ENCODE results near the gene XPR1. TPM values are rescaled to one million over a fixed set of nuclear protein-coding genes. Genes with fewer than 3 reads are reported as not detected.

XPR1 gene
- total and polyA plus RNA-seq, 2 experiments from 2014 or later, result 4.9 to 15.6 TPM

GRCh38 chr1:180603223-180603849 lies 28.5 kb upstream of the XPR1 start:
- no peak for DNase-seq

GRCh38 chr1:180603850-180604226 lies 28.0 kb upstream of the XPR1 start:
- H4K20me1 ChIP-seq (ENCODE audit: insufficient read depth), result no peaks in the 10 kb centered on the region
- H3K9me3 ChIP-seq (ENCODE audit: low read depth), result no peaks in the 10 kb centered on the region
- DNase-seq, result no peak
- no peaks in the 10 kb centered on the region for H3K4me1 ChIP-seq (ENCODE audit: insufficient read depth)
- no peaks in the 10 kb centered on the region for H3K79me2 ChIP-seq (ENCODE audit: insufficient read depth)
- 20 to 21% methylated on average over 2 of the region's 2 CpGs for WGBS, 2 experiments (ENCODE audit: low coverage in 1 of 2, low lambda C conversion rate in 2 of 2, missing lambda C conversion rate in 2 of 2)
- H3K27ac ChIP-seq, result no peak overlapping the region
- H3K36me3 ChIP-seq (ENCODE audit: low read depth), result no peaks in the 10 kb centered on the region
- in situ Hi-C loops (cut with MboI), result no loop called here
- H2AFZ ChIP-seq, result no peak overlapping the region
- TF ChIP-seq EZH2phosphoT487 (IDR thresholded peaks at IDR 0.05; ENCODE audit: insufficient read depth, low read depth), result no peak
- no peak for TF ChIP-seq EZH2 (IDR thresholded peaks at IDR 0.05; ENCODE audit: insufficient read depth, poor library complexity, severe bottlenecking)
- no peaks in the 10 kb centered on the region for H3F3A ChIP-seq (ENCODE audit: insufficient read depth)
- H3K9me2 ChIP-seq (ENCODE audit: insufficient read depth), result peaks cover 3% of the 10 kb centered on the region; the same call in 1 of the 2 replicates
- no peak overlapping the region for H3K4me2 ChIP-seq (ENCODE audit: unreplicated experiment)
- no peak overlapping the region for H3K4me3 ChIP-seq
- no peak overlapping the region for H3K9ac ChIP-seq
- H3K27me3 ChIP-seq (replicated peaks; ENCODE audit: insufficient read depth), result 0 out of 2 replicates have a peak, but pooled peaks cover under 1% of the 10 kb centered on the region

More at GRCh38 chr1:180603223-180603849, 28.5 kb upstream of the XPR1 start:
- H3K4me1 ChIP-seq (ENCODE audit: insufficient read depth), result no peaks in the 10 kb centered on the region
- 56 to 75% methylated on average over 6 of the region's 6 CpGs for WGBS, 2 experiments (ENCODE audit: low coverage in 1 of 2, low lambda C conversion rate in 2 of 2, missing lambda C conversion rate in 2 of 2)
- H3K9ac ChIP-seq, result no peak overlapping the region
- in situ Hi-C loops (cut with MboI), result no loop called here
- no peaks in the 10 kb centered on the region for H3K36me3 ChIP-seq (ENCODE audit: low read depth)
- H3K27me3 ChIP-seq (replicated peaks; ENCODE audit: insufficient read depth), result 0 out of 2 replicates have a peak, but pooled peaks cover 3% of the 10 kb centered on the region
- H2AFZ ChIP-seq, result no peak overlapping the region
- H4K20me1 ChIP-seq (ENCODE audit: insufficient read depth), result no peaks in the 10 kb centered on the region
- no peak overlapping the region for H3K4me3 ChIP-seq
- H3K79me2 ChIP-seq (ENCODE audit: insufficient read depth), result no peaks in the 10 kb centered on the region
- H3K9me3 ChIP-seq (ENCODE audit: low read depth), result no peaks in the 10 kb centered on the region
- H3K27ac ChIP-seq, result no peak overlapping the region
- H3K4me2 ChIP-seq (ENCODE audit: unreplicated experiment), result no peak overlapping the region
- TF ChIP-seq EZH2 (IDR thresholded peaks at IDR 0.05; ENCODE audit: insufficient read depth, poor library complexity, severe bottlenecking) (no peak), EZH2phosphoT487 (IDR thresholded peaks at IDR 0.05; ENCODE audit: insufficient read depth, low read depth) (no peak)
- no peaks in the 10 kb centered on the region for H3F3A ChIP-seq (ENCODE audit: insufficient read depth)
- peaks cover 3% of the 10 kb centered on the region; the same call in 1 of the 2 replicates for H3K9me2 ChIP-seq (ENCODE audit: insufficient read depth)

- no peaks in the 10 kb centered on the region for H3F3A ChIP-seq (ENCODE audit: insufficient read depth)
- H3K27ac ChIP-seq, result no peak overlapping the region
- H3K27me3 ChIP-seq (replicated peaks; ENCODE audit: insufficient read depth), result no peaks in the 10 kb centered on the region
- H4K20me1 ChIP-seq (ENCODE audit: insufficient read depth), result no peaks in the 10 kb centered on the region
- H3K4me2 ChIP-seq (ENCODE audit: unreplicated experiment), result no peak overlapping the region
- no peaks in the 10 kb centered on the region for H3K9me3 ChIP-seq (ENCODE audit: low read depth)
- H3K4me3 ChIP-seq, result no peak overlapping the region
- H3K9me2 ChIP-seq (ENCODE audit: insufficient read depth), result peaks cover 3% of the 10 kb centered on the region; the same call in 1 of the 2 replicates
- in situ Hi-C loops (cut with MboI), result no loop called here
- no peak overlapping the region for H3K9ac ChIP-seq
- peaks cover 12% of the 10 kb centered on the region for H3K4me1 ChIP-seq (ENCODE audit: insufficient read depth)
- no peak overlapping the region for H2AFZ ChIP-seq
- no peaks in the 10 kb centered on the region for H3K36me3 ChIP-seq (ENCODE audit: low read depth)
- no peak for DNase-seq
- H3K79me2 ChIP-seq (ENCODE audit: insufficient read depth), result no peaks in the 10 kb centered on the region
- WGBS, 2 experiments (ENCODE audit: low coverage in 1 of 2, low lambda C conversion rate in 2 of 2, missing lambda C conversion rate in 2 of 2), result 44 to 49% methylated on average over 2 of the region's 2 CpGs
- TF ChIP-seq EZH2phosphoT487 (IDR thresholded peaks at IDR 0.05; ENCODE audit: insufficient read depth, low read depth), result no peak
- no peak for TF ChIP-seq EZH2 (IDR thresholded peaks at IDR 0.05; ENCODE audit: insufficient read depth, poor library complexity, severe bottlenecking)
Measured at GRCh38 chr1:180606155-180606554, 25.7 kb upstream of the XPR1 start.

GRCh38 chr1:180609643-180610555 lies 21.9 kb upstream of the XPR1 start:
- Histone ChIP-seq H3K4me3 (no peak overlapping the region), H3K36me3 (ENCODE audit: low read depth) (no peaks in the 10 kb centered on the region), H3K27me3 (replicated peaks; ENCODE audit: insufficient read depth) (no peaks in the 10 kb centered on the region), H3K9ac (no peak overlapping the region), H4K20me1 (ENCODE audit: insufficient read depth) (no peaks in the 10 kb centered on the region), H3K9me2 (ENCODE audit: insufficient read depth) (peaks cover 3% of the 10 kb centered on the region; the same call in 1 of the 2 replicates), H3K27ac (peak overlapping the region; percentile 22), H3K79me2 (ENCODE audit: insufficient read depth) (no peaks in the 10 kb centered on the region), H3F3A (ENCODE audit: insufficient read depth) (no peaks in the 10 kb centered on the region), H2AFZ (peak overlapping the region; percentile 87), H3K4me1 (ENCODE audit: insufficient read depth) (peaks cover 12% of the 10 kb centered on the region), H3K9me3 (ENCODE audit: low read depth) (no peaks in the 10 kb centered on the region), H3K4me2 (ENCODE audit: unreplicated experiment) (no peak overlapping the region)
- peak; percentile 54 for DNase-seq
- whole genome bisulfite sequencing, 2 experiments (ENCODE audit: low coverage in 1 of 2, low lambda C conversion rate in 2 of 2, missing lambda C conversion rate in 2 of 2), result 21 to 28% methylated on average over 7 of the region's 7 CpGs
- TF ChIP-seq EZH2 (IDR thresholded peaks at IDR 0.05; ENCODE audit: insufficient read depth, poor library complexity, severe bottlenecking) (no peak), EZH2phosphoT487 (IDR thresholded peaks at IDR 0.05; ENCODE audit: insufficient read depth, low read depth) (no peak)
- in situ Hi-C loops (cut with MboI), result no loop called here

Data from GM23248 (cell line).